COLO829 (cell line): Measurements from ENCODE around the gene RGS10.

Experiments
- DNase-seq: peaks from one replicate; pipeline ENCODE4 v3.0.0; 2012; ENCODE audit warnings: low spot score

The RGS10 gene

DNA sequence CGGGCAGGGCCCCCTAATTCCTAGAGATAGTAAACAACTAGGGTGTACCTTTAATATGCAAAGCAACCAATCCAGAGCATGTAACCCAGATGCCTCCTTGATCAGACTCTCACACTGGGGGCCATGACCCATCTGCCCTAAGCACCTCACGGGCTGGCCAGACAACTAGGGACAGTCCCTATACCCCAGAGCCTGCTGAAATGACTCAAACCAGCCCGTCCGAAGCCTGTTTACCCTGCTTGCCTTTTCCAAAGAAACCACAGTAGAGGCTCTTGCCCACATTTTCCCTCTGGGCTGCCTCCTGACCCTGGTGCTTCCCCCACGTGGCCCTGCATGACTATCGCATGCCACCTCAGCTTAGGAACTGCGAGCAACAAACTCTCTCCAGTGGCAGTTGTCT is 46.2 kb downstream of the RGS10 start:
- no peak for DNase-seq

DNA sequence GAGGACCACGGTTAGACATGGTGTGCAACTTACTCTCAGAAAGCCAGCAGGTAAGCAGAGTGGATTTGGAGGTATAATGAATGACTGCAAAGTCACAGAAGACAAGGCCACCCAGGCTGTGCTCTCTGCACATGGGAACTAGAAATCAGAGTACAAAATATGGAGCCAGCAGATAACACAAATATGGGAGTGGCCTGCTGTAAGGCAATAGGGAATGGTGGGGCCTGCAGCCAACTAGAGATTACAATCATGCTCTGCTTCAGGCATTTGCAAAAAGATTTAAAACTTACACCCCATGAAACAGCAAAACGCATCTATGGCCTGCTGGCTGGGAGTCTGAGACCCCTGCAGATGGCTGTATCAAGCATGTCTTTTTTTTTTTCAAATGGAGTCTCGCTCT is 47.0 kb downstream of the RGS10 start:
- no peak for DNase-seq

DNA sequence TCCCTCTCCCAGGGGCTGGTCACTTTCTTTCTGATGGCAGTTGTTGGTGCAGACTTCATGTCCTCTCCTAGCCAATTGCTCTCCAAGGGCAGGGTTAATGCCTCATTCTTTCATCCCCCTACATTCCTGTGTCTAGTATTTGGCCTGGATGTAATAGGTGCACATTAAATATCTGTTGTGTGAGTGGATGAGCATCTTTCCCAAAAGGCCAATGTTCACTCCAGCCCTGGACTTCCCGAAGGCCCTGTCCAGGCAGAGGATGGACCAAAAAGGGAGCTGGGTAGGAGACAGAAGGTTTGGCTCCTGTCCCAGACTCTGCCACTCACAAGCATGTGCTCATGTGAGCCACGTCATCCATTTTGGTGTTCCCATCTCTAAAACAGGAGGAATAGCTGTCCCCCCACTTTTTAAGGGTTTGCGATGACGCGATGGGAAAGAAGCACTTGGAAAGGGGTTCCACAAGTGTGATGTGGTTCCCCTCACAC is 47.5 kb downstream of the RGS10 start:
- DNase-seq, result no peak

DNA sequence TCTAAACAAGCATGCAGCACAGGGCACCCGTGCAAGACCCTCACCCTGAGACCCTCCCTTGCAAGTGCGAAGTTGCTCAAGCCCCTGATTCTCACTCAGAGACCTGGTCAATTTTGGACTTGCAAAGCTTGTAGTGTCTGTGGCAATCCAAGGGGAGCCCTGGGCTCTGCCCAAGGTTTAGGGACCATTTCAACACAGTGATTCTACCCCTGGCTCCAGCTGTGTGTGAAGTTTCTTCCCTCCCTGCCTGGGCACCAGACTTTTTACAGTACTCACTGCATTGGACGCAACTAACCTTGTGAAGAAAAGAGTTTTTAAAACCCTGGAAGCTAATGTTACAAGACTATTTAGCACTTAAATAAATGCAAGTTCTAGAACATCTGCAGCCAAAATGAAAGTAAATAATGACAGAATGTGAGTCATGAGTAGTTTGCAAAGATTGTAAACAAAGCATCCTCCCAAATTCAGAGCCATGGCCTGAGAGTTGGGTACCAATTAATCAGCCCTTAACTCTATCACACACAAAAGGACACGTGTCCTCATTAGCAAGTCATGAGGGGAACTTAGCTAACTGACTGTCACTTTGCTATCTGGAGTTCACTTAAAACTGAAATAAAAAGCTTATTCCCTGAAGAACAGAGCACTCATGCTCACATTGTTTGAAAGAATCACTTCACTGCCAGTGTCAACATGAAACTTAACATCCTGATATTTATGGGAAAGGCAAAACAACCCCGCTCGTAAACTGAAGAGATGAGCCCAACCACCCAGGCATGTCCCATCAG is 48.1 kb downstream of the RGS10 start:
- no peak for DNase-seq

DNA sequence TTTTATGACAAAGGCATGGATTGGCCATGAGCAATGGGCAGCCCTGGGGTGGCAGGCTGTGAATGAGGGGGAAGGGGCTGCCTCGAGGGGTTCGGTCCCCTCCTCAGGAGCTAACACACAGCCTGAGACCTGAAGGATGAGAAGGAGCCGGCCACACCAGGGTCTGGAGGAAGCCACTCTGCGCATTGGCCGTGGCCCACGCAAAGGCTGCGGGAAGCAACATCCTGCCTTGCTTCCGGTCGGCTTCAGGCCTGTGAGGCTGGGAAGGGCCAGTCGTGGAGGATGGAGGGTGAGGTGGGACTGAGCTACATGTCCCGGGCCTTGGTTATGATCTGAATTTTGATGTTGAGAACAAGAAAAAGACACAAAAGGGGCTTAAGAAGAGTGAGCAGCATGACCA is 49.4 kb downstream of the RGS10 start:
- no peak for DNase-seq

DNA sequence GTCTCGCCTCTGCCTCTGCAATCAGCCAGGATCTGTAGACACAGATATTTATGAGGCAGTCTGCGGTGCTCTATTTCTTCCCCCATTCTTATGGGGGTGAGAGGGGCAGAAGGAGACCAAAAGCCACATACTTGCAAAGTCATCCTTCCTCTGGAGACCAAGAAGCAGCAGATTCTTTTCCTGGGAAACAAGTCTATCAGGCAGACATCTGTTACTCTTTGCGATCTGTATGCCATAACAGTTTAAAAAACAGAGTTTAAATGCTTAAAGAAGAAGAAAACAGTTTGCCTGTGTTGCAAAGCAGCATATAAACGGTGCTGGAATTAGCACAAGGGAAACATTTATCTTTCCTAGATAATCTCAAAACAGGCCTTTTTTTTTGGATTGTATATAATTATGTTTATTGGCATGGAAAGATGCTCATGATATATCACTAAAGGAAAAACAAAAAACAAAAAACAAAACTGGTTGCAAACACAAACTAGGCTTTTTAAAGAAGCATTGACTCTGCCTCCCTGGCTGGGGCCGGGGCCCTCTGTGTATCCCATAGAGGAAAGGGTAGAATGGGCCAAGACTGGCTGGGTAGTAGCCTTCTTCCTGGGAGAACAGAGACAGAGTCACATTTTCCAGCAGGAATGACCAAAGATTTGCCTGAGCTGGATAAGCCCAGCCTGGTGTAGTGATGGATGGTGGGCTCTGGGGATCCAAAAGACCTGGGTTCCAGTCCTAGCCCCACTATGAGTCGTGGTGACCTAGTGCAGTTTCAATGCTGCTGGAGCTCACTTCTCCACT is 50.4 kb downstream of the RGS10 start:
- no peak for DNase-seq

DNA sequence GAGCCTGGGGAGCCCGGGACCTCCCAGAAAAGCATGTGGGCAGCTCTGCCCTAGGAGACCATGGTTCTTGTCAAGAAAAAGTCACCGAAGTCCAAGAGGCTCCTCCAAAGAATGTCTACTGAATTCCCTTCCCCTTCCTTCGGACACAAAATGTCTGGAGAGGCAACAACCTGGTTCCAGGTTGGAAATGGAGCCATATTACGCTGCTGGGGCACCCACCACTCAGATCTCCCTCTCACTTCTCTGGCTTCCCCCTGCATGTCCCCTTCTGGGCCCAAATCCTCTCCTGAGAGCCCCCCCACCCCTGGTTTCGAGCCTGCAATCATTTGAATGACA is 52.6 kb downstream of the RGS10 start:
- DNase-seq, result no peak

DNA sequence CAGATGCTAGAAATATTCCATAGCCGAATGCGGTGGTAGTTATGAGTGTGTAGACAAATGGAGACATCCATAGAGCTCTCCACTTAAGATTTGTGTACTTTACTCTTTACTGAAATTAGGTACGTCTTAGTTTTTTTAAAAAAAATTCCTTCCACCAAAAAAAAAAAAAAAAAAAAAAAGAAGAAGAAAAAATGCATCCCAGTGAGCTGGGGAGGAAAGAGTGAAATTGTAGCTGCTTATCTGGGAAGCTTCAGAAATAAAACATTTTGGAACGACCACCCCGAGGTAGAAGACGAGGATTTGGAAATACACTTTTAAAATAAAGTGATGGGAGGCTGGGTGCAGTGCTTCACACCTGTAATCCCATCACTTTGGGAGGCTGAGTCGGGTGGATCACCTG is 53.8 kb downstream of the RGS10 start:
- no peak for DNase-seq

DNA sequence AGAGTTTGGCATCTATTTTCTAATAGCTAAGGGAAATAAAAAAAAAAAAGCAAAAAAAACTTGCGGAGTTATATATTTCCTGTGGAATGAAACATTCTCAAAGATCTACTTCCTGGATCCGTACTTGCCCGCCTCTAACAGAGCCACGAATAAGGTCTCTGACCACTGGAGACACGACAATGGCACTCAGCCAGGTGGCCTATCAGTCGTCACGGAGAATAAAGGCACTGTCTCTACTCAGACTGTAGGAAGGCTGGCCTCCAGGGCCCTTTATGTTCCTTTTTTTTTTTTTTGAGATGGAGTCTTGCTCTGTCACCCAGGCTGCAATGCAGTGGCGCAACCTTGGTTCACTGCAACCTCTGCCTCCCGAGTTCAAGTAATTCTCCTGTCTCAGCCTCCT is 58.7 kb downstream of the RGS10 start:
- no peak for DNase-seq

DNA sequence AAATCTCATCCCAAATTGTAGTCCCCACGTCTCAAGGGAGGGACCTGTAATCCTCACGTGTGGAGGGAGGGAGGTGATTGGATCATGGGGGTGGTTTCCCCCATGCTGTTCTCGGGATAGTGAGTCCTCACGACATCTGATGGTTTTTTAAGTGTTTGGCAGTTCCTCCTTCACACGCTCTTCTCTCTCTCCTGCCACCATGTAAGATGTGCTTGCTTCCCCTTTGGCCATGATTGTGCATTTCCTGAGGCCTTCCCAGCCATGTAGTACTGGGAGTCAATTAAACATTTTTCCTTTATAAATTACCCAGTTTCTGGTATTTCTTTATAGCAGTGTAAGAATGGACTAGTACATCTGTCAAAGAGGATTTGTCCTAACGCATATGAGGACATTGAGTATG is 59.5 kb downstream of the RGS10 start:
- DNase-seq, result no peak

DNA sequence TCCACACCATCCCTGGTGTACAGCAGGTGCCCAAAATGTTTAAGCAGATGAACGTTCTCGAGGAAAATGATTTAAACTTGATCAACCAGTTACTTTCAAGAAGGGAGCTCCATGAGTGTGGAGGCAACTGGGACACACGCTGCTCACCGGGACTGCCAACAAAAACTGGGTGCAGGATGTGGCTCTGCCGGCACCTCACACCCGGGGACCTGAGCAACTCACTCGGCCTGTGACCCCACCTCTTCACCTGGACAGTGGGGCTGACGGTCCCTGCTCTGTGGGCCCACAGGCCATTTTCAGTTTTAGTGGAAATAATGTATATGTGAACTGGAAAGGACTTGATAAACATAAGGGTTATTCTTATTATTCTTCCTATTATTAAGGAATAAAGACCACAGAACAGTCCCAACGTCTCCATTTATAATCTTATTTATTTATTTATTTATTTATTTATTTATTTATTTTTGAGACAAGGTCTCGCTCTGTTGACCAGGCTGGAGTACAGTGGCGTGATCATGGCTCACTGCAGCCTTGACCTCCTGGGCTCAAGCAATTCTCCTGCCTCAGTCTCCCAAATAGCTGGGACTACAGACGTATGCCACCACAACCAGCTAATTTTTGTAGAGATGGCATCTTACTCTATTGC is 60.6 kb downstream of the RGS10 start:
- no peak for DNase-seq

DNA sequence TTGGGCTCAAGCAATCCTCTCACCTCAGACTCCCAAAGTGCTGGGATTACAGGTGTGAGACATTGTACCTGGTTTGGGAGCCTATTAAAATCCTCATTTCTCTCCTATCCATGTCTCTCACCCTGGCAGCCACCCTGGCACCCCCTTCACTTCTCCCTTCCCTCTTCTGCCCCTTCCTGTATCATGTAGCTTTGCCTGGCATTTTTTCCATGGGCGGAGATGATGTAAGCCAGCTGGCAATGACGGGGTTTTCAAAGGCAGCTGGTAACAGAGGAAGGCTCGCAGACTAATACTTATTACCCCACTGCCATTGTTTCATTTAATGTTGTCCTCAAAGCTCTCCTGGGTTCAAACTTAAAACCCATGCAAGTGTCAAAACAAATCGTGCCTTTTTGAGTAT is 61.9 kb downstream of the RGS10 start:
- no peak for DNase-seq

DNA sequence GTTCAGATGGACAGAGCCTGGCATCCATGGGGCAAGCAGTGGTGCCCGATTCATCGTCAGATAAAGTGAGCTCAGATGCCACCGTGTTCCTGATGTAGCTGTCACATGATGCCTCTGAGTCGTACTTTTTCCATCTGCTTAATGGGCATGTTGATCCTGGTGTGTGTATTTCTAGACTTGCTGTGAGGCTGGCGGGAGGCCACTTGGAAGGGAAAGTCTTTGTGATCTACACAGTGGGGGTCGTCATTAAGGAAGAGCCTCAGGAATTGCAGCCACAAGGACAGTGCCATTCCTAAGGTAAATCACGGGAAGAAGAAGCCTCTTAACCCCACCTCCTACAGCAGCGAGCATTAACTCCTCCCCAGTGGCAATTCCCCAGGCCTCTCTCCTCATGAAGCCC is 63.0 kb downstream of the RGS10 start:
- no peak for DNase-seq

DNA sequence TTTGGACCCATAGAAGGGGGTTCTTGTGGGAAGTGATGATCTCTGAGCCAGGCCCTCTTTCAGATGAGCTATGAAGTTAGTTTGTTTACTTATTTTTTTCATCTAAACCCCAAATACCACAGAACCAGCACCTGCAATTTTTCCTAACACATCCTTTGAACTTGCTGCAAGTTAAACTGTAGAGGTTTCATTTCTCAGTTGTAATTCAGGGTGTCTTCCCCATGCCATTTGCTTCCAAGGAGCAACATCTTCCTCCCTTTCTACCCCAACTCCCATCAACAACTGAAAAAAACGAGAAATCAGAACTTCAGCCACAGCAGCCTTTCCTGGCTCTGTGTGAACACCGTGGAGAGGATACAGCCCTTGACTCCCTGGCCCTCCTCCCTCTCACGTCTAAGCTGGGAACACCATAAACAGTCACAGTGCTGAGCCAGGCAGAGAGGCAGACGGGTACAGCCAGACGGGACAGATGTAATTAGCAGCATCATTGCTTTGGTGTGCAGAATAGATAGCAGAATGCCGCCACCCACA is 63.6 kb downstream of the RGS10 start:
- DNase-seq, result no peak

DNA sequence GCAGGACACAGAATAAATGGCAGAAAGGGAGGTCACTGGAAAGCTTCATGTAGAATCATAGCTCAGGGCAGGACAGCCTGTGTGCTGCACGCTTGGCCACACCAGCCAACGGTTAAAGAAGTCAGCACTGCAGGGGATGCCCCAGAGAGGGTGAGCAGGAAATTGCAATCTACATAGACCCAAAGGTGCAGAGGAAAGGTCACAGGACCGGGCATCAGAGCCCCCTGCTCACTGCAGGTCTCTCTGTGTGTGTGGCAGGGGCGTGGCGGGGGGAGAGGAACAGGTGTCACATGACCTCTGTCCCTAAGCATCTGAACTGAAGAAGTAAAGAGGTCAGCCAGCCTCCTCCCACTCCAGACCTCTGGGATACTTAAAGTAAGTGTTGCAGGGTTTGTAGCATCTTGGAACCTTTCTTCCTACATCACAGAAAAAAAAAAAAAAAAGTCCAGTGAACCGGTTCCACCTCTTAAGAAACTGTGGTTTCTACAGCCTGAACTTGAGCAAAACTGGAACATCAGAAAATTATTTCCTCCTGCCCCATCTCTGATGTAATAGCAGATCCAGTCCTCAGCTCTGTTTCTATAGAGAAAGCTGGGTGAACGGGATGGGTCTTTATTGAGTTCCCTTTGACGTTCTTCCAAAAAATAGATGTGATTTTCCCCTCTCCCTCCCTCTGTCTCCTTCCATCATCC is 64.3 kb downstream of the RGS10 start:
- no peak for DNase-seq

DNA sequence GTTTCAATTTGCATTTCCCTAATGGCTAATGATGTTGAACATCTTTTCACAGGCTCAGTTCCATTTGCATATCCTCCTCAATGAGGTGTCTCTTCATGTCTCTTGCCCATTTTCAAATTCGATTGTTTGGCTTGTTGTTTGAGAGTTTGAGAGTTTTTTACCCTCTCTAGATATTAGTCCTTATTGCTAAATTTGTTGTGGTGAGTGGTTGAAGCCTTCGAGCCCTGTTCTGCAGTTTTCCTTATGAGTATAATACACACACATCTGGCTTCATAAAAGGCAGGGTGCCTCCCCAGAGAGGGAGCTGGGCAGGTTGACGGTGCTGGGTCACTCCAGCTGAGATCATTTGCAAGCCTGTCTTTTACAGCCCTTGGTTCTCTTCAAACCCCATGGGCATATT is 65.1 kb downstream of the RGS10 start:
- DNase-seq, result no peak

DNA sequence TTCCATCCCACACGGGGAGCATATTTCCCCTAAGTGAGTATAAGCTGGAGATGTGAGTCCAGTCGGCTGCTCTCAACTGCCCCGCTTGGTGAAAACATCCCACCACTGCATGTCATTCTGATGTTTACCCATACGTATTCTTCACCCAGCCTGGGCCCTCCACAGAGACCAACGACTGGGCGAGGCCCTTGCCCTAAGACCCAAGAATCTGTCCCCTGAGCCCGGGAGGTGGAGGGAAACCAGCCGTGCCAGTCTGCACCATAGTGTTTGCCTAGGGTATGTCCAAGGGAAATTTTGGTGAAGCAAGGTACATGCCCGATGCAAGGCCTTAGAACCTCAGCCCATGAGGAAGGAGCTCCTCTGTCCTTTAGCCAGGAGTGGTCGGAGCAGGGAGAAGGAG is 67.9 kb downstream of the RGS10 start:
- DNase-seq, result no peak

DNA sequence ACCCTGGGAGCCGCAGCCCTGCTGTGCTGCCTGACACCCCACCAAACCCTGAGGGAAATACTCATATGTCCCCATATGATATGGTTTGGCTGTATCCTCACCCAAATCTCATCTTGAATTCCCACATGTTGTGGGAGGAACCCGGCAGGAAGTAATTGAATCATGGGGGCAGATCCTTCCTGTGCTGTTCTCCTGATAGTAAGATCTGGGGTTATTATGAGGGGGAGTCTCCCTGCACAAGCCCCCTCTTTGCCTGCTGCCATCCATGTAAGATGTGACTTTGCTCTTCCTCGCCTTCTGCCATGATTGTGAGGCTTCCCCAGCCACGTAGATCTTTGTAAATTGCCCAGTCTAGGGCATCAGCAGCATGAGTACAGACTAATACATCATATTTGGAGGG is 68.7 kb downstream of the RGS10 start:
- DNase-seq, result no peak

DNA sequence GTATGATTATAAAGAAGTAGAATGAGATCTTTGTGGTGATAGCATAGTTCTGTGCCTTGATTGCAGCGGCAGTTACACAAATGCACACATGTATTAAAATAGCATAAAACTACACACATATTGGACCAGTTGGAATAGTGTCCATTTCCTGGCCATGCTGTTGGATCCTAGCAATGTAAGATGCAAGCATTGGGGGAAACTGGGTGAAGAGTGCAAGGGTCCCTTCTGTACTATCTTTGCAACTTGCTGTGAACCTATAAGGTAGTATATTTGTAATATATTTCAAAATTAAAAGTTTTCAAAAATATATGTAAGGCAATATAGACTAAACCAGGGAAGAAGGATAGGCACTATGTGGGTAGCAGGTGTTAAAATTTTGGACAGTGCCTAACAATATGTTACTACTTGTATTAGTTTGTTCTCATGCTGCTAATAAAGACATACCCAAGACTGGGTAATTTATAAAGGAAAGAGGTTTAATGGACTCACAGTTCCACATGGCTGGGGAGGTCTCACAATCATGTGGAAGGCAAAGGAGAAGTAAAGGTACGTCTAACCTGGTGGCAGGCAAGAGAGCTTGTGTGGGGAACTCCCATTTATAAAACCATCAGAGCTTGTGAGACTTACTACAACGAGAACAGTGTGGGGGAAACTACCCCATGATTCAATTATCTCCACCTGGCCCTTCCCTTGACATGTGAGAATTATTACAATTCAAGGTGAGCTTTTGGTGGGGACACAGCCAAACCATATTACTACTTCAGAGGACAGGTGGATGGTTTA is 71.4 kb downstream of the RGS10 start:
- DNase-seq, result no peak

DNA sequence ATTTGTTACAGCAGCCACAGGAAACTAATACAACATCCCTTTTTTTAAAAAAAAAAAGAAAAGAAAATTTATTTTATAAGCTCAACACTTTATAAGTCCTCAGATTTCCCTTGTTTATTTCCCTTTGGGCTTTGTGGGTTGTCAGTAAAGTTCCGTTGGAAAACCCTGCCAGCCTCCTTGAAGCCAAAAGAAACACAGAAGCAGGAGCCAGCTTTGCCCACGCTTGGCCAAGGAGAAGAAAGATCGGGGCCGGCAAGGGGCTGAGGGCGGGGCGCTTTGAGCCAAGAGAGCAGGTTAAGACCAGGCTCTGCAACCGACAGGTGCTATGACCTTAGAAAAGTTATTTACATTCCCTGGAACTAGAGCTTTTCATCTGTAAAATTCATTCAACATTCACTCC is 72.7 kb downstream of the RGS10 start:
- no peak for DNase-seq

DNA sequence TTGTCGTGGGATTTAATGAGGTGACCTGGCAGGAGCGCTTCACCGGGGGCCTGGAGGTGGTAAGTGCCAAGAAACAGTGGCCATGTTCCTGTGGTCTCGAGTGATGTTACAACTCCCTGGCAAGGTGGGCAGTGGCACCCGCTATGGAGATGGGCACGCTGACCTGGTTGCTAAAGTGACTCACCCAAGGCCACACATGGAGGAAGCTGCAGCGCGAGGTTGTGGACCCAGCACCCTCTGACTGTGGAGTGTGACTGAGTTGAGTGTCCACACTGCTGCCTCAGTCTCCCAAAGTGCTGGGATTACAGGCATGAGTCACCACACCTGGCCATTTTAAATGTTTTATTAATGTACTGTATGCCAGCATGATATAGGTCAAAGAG is 73.2 kb downstream of the RGS10 start:
- DNase-seq, result no peak
